SK-N-SH treated with all-trans-retinoic acid at 6 μM for 48 hours (cell line): ENCODE data around the gene MAP3K14.
"Not testable (repeated sequence)": the region's sequence is repeated elsewhere in the genome, so short reads cannot be mapped to it uniquely, and the experiment has no call there.

Source experiments
- ARNTL ChIP-seq: fragments of 450-650 bp; formaldehyde crosslinking; IDR thresholded peaks from 2 replicates; pipeline ENCODE4 v1.5.0; 2020; ENCODE audit warnings: low read depth, mild to moderate bottlenecking, moderate library complexity, borderline replicate concordance
- BACH2 ChIP-seq: fragments of 250-450 bp; sonication (Bioruptor Pico); IDR thresholded peaks from 2 replicates; pipeline ENCODE4 v1.9.0; 2021; ENCODE audit warnings: mild to moderate bottlenecking, borderline replicate concordance
- ISL1 ChIP-seq: fragments of 250-450 bp; sonication (Bioruptor Pico); IDR thresholded peaks from 2 replicates; pipeline ENCODE4 v2.1.2; 2022; ENCODE audit warnings: mild to moderate bottlenecking, moderate library complexity
- OSR1 ChIP-seq: fragments of 250-450 bp; sonication (Bioruptor Pico); IDR thresholded peaks from 2 replicates; pipeline ENCODE4 v1.8.0; 2022; ENCODE audit warnings: moderate library complexity, mild to moderate bottlenecking, inconsistent platforms
- RARB ChIP-seq: fragments of 250-450 bp; sonication (Bioruptor Pico); IDR thresholded peaks from 2 replicates; pipeline ENCODE4 v1.8.0; 2021; ENCODE audit warnings: mild to moderate bottlenecking, moderate library complexity
- TCF4 ChIP-seq: fragments of 250-450 bp; sonication (Bioruptor Pico); IDR thresholded peaks from 2 replicates; pipeline ENCODE4 v1.8.0; 2021; ENCODE audit warnings: mild to moderate bottlenecking, moderate library complexity, borderline replicate concordance
- TF ChIP-seq, protein P1 (sequence below): fragments of 250-450 bp; sonication (Bioruptor Pico); IDR thresholded peaks from 2 replicates; pipeline ENCODE4 v1.8.0; 2020; ENCODE audit warnings: mild to moderate bottlenecking, moderate library complexity, borderline replicate concordance
- TF ChIP-seq, protein P2 (sequence below): fragments of 250-450 bp; sonication (Bioruptor Pico); IDR thresholded peaks from 2 replicates; pipeline ENCODE4 v1.5.1; 2021; ENCODE audit warnings: mild to moderate bottlenecking, moderate library complexity
- TF ChIP-seq, protein P3 (sequence below): fragments of 250-450 bp; sonication (Bioruptor Pico); IDR thresholded peaks from 2 replicates; pipeline ENCODE4 v1.5.1; 2020; ENCODE audit warnings: low read depth, mild to moderate bottlenecking, moderate library complexity

DNA sequence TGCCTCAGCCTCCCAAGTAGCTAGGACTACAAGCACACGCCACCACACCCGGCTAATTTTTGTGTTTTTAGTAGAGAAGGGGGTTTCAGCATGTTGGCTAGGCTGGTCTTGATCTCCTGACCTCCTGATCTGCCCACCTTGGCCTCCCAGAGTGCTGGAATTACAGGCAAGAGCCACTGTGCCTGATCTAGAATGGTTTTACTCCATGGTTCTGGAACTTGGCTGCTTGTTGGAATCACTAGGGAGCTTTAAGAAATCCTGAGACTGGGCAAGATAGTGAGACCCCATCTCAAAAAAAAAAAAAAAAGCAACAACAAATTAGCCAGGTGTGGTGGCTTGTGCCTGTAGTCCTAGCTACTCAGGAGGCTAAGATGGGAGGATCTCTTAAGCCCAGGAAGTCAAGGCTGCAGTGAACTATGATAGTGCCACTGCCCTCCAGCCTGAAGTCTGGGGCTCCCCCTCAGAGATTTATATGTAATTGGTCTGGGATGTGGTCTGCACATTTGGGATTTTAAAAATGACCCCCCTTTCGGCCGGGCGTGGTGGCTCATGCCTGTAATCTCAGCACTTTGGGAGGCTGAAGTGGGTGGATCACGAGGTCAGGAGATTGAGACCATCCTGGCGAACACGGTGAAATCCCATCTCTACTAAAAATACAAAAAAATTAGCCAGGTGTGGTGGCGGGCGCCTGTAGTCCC, 27.3 kb upstream of the MAP3K14 start:
- TF ChIP-seq, protein P1, sequence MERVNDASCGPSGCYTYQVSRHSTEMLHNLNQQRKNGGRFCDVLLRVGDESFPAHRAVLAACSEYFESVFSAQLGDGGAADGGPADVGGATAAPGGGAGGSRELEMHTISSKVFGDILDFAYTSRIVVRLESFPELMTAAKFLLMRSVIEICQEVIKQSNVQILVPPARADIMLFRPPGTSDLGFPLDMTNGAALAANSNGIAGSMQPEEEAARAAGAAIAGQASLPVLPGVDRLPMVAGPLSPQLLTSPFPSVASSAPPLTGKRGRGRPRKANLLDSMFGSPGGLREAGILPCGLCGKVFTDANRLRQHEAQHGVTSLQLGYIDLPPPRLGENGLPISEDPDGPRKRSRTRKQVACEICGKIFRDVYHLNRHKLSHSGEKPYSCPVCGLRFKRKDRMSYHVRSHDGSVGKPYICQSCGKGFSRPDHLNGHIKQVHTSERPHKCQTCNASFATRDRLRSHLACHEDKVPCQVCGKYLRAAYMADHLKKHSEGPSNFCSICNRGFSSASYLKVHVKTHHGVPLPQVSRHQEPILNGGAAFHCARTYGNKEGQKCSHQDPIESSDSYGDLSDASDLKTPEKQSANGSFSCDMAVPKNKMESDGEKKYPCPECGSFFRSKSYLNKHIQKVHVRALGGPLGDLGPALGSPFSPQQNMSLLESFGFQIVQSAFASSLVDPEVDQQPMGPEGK (CRISPR knock-in tag), result not testable (repeated sequence)
- not testable (repeated sequence) for TF ChIP-seq BACH2, ARNTL, TCF4, OSR1, RARB, ISL1 (CRISPR knock-in tag)
- TF ChIP-seq, protein P2, sequence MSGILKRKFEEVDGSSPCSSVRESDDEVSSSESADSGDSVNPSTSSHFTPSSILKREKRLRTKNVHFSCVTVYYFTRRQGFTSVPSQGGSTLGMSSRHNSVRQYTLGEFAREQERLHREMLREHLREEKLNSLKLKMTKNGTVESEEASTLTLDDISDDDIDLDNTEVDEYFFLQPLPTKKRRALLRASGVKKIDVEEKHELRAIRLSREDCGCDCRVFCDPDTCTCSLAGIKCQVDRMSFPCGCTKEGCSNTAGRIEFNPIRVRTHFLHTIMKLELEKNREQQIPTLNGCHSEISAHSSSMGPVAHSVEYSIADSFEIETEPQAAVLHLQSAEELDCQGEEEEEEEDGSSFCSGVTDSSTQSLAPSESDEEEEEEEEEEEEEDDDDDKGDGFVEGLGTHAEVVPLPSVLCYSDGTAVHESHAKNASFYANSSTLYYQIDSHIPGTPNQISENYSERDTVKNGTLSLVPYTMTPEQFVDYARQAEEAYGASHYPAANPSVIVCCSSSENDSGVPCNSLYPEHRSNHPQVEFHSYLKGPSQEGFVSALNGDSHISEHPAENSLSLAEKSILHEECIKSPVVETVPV (CRISPR knock-in tag), result not testable (repeated sequence)
- TF ChIP-seq, protein P3, sequence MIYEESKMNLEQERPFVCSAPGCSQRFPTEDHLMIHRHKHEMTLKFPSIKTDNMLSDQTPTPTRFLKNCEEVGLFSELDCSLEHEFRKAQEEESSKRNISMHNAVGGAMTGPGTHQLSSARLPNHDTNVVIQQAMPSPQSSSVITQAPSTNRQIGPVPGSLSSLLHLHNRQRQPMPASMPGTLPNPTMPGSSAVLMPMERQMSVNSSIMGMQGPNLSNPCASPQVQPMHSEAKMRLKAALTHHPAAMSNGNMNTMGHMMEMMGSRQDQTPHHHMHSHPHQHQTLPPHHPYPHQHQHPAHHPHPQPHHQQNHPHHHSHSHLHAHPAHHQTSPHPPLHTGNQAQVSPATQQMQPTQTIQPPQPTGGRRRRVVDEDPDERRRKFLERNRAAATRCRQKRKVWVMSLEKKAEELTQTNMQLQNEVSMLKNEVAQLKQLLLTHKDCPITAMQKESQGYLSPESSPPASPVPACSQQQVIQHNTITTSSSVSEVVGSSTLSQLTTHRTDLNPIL (CRISPR knock-in tag), result not testable (repeated sequence)
